ENCODE data around the gene PPP1R37.

- TF ChIP-seq ZNF70 (CRISPR knock-in tag; IDR thresholded peaks at IDR 0.05) = no peak
- TF ChIP-seq, protein P1, sequence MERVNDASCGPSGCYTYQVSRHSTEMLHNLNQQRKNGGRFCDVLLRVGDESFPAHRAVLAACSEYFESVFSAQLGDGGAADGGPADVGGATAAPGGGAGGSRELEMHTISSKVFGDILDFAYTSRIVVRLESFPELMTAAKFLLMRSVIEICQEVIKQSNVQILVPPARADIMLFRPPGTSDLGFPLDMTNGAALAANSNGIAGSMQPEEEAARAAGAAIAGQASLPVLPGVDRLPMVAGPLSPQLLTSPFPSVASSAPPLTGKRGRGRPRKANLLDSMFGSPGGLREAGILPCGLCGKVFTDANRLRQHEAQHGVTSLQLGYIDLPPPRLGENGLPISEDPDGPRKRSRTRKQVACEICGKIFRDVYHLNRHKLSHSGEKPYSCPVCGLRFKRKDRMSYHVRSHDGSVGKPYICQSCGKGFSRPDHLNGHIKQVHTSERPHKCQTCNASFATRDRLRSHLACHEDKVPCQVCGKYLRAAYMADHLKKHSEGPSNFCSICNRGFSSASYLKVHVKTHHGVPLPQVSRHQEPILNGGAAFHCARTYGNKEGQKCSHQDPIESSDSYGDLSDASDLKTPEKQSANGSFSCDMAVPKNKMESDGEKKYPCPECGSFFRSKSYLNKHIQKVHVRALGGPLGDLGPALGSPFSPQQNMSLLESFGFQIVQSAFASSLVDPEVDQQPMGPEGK (CRISPR knock-in tag; IDR thresholded peaks at IDR 0.05; ENCODE audit: borderline replicate concordance) = no peak
- no peak for TF ChIP-seq GLIS3 (CRISPR knock-in tag; IDR thresholded peaks at IDR 0.05)
- TF ChIP-seq CSDC2 (CRISPR knock-in tag; IDR thresholded peaks at IDR 0.05) = no peak
- no peak for TF ChIP-seq CREB5 (CRISPR knock-in tag; IDR thresholded peaks at IDR 0.05; ENCODE audit: low read depth)
- no peak for TF ChIP-seq ZC3H10 (CRISPR knock-in tag; IDR thresholded peaks at IDR 0.05)
- TF ChIP-seq ZNF8 (CRISPR knock-in tag; IDR thresholded peaks at IDR 0.05) = no peak
- TF ChIP-seq TCF4 (CRISPR knock-in tag; IDR thresholded peaks at IDR 0.05; ENCODE audit: borderline replicate concordance) = no peak
- no peak for TF ChIP-seq RARB (CRISPR knock-in tag; IDR thresholded peaks at IDR 0.05)
- no peak for TF ChIP-seq ESRRG (CRISPR knock-in tag; IDR thresholded peaks at IDR 0.05)
- TF ChIP-seq ARNTL (CRISPR knock-in tag; IDR thresholded peaks at IDR 0.05; ENCODE audit: borderline replicate concordance, low read depth) = no peak
These were observed 21.1 kb downstream of the PPP1R37 start for GRCh38 chr19:45114116-45114515.
